SU-DHL-6 (cell line): ENCODE results near the gene MATK.

Experiments
- H2AFZ ChIP-seq: fragments of 200-600 bp; sonication (generic); 2 replicates; pipeline ENCODE4 v1.6.1; 2014; ENCODE audit warnings: low read depth, mild to moderate bottlenecking, moderate library complexity, mixed read lengths, antibody characterized with exemption, low read length; ENCODE audit not compliant: severe bottlenecking
- H3F3A ChIP-seq: fragments of 200-600 bp; shearing (Covaris generic); 2 replicates; pipeline ENCODE4 v1.6.0; 2016; ENCODE audit warnings: antibody characterized with exemption, mild to moderate bottlenecking; ENCODE audit not compliant: insufficient read depth
- H3K27ac ChIP-seq: fragments of 200-600 bp; sonication (generic); 2 replicates; pipeline ENCODE4 v1.5.1; 2016; ENCODE audit warnings: low read depth, mild to moderate bottlenecking, low read length, moderate library complexity, mixed read lengths
- H3K27me3 ChIP-seq: fragments of 200-600 bp; sonication (generic), shearing (Covaris generic); 2 replicates; pipeline ENCODE4 v1.6.0; 2014; ENCODE audit warnings: mild to moderate bottlenecking, low read length
- H3K36me3 ChIP-seq: fragments of 200-600 bp; sonication (generic); 2 replicates; pipeline ENCODE4 v1.6.1; 2014; ENCODE audit warnings: mild to moderate bottlenecking, low read length, mixed read lengths
- H3K4me2 ChIP-seq: fragments of 300-600, 200-600 bp; shearing (Covaris generic), sonication (generic); 2 replicates; pipeline ENCODE4 v1.6.0; 2014; ENCODE audit warnings: low read length, low read depth, mild to moderate bottlenecking; ENCODE audit not compliant: poor library complexity, severe bottlenecking
- H3K4me3 ChIP-seq: fragments of 200-600 bp; sonication (generic); 2 replicates; pipeline ENCODE4 v1.5.1; 2014; ENCODE audit warnings: antibody characterized with exemption, low read length, mild to moderate bottlenecking, mixed read lengths; ENCODE audit not compliant: insufficient read depth, poor library complexity, severe bottlenecking
- H3K79me2 ChIP-seq: fragments of 200-600 bp; sonication (generic); 2 replicates; pipeline ENCODE4 v1.6.1; 2014; ENCODE audit warnings: mild to moderate bottlenecking, low read length, moderate library complexity; ENCODE audit not compliant: insufficient read depth
- H3K9ac ChIP-seq: fragments of 200-600 bp; sonication (generic); 2 replicates; pipeline ENCODE4 v1.7.0; 2014; ENCODE audit warnings: mild to moderate bottlenecking, low read length
- H3K9me2 ChIP-seq: fragments of 200-600 bp; sonication (generic); replicated peaks from 2 replicates; pipeline ENCODE4 v1.6.1; 2014; ENCODE audit warnings: low read length; ENCODE audit not compliant: insufficient read depth
- H3K9me3 ChIP-seq: fragments of 200-600 bp; sonication (generic); 2 replicates; pipeline ENCODE4 v1.6.1; 2014; ENCODE audit warnings: low read length, mixed read lengths; ENCODE audit not compliant: insufficient read depth
- H4K20me1 ChIP-seq: fragments of 200-600 bp; sonication (generic); 2 replicates; pipeline ENCODE4 v1.6.1; 2014; ENCODE audit warnings: low read depth, mild to moderate bottlenecking, antibody characterized with exemption, low read length, moderate library complexity, mixed read lengths
- CTCF ChIP-seq: fragments of 200-600 bp; sonication (generic); IDR thresholded peaks from one replicate; pipeline ENCODE4 v1.5.1; 2017; ENCODE audit warnings: antibody characterized with exemption, mild to moderate bottlenecking, low read length, moderate library complexity; ENCODE audit not compliant: insufficient read depth, poor library complexity, severe bottlenecking
- EZH2phosphoT487 ChIP-seq: fragments of 200-600 bp; sonication (generic), shearing (Covaris generic); conservative IDR thresholded peaks from 2 replicates; pipeline ENCODE4 v1.6.1; 2018; ENCODE audit warnings: mild to moderate bottlenecking, antibody characterized with exemption, low read length, moderate library complexity, mixed read lengths

Gene MATK

GRCh38 chr19:3771000-3771905 is 14.9 kb downstream of the MATK start:
- no peaks in the 10 kb centered on the region for H3K36me3 ChIP-seq
- H3K4me3 ChIP-seq: no peak overlapping the region
- no peak overlapping the region for H3K9ac ChIP-seq
- no peak overlapping the region for H2AFZ ChIP-seq
- no peak overlapping the region for H3K27ac ChIP-seq
- H4K20me1 ChIP-seq: no peaks in the 10 kb centered on the region
- TF ChIP-seq EZH2phosphoT487 (no peak), CTCF (no peak)
- H3K27me3 ChIP-seq: no peaks in the 10 kb centered on the region
- H3K79me2 ChIP-seq: no peaks in the 10 kb centered on the region
- H3F3A ChIP-seq: no peaks in the 10 kb centered on the region
- H3K9me3 ChIP-seq: no peaks in the 10 kb centered on the region
- H3K4me2 ChIP-seq: no peak overlapping the region
- no peaks in the 10 kb centered on the region for H3K9me2 ChIP-seq

- Histone ChIP-seq H3K36me3 (no peaks in the 10 kb centered on the region), H2AFZ (no peak overlapping the region), H3K4me3 (no peak overlapping the region), H3K27me3 (no peaks in the 10 kb centered on the region), H3K9ac (no peak overlapping the region), H3K9me3 (no peaks in the 10 kb centered on the region), H3K27ac (no peak overlapping the region), H3K4me2 (no peak overlapping the region), H3F3A (no peaks in the 10 kb centered on the region), H3K9me2 (no peaks in the 10 kb centered on the region), H3K79me2 (no peaks in the 10 kb centered on the region), H4K20me1 (no peaks in the 10 kb centered on the region)
- TF ChIP-seq EZH2phosphoT487 (no peak), CTCF (no peak)
Observed at GRCh38 chr19:3770136-3770999, 15.8 kb downstream of the MATK start.

- TF ChIP-seq EZH2phosphoT487: no peak
- TF ChIP-seq CTCF: no peak
- no peaks in the 10 kb centered on the region for H3K9me2 ChIP-seq
- no peak overlapping the region for H3K4me2 ChIP-seq
- no peaks in the 10 kb centered on the region for H3K79me2 ChIP-seq
- no peak overlapping the region for H2AFZ ChIP-seq
- no peaks in the 10 kb centered on the region for H3K9me3 ChIP-seq
- no peak overlapping the region for H3K27ac ChIP-seq
- no peaks in the 10 kb centered on the region for H3K27me3 ChIP-seq
- no peaks in the 10 kb centered on the region for H4K20me1 ChIP-seq
- H3K9ac ChIP-seq: no peak overlapping the region
- H3F3A ChIP-seq: no peaks in the 10 kb centered on the region
- no peaks in the 10 kb centered on the region for H3K36me3 ChIP-seq
- H3K4me3 ChIP-seq: no peak overlapping the region
Observed at GRCh38 chr19:3769494-3769893, 16.7 kb downstream of the MATK start.
